CD4-positive, alpha-beta T cell treated with Interleukin-15 for 4 hours (primary cell): ENCODE measurements around the gene ANKRD29.

Source experiments
- DNase-seq: peaks from one replicate; pipeline ENCODE4 v3.0.0-alpha.2; 2020; ENCODE audit warnings: low spot score

Gene ANKRD29

GRCh38 chr18:23684515-23685197 is 21.9 kb upstream of the ANKRD29 start:
- no peak for DNase-seq

- DNase-seq: no peak
These were observed 21.0 kb upstream of the ANKRD29 start for GRCh38 chr18:23683671-23684070.

GRCh38 chr18:23683155-23683554 is 20.4 kb upstream of the ANKRD29 start:
- DNase-seq: no peak

GRCh38 chr18:23682472-23682871 is 19.8 kb upstream of the ANKRD29 start:
- no peak for DNase-seq

- DNase-seq: no peak
These were observed 19.3 kb upstream of the ANKRD29 start for GRCh38 chr18:23682045-23682444.

GRCh38 chr18:23675896-23676295 is 13.2 kb upstream of the ANKRD29 start:
- DNase-seq: no peak

- no peak for DNase-seq
These were observed 12.5 kb upstream of the ANKRD29 start for GRCh38 chr18:23675236-23675635.

- DNase-seq: no peak
These were observed 11.0 kb upstream of the ANKRD29 start for GRCh38 chr18:23673725-23674124.

- DNase-seq: no peak
These were observed 8.9 kb upstream of the ANKRD29 start for GRCh38 chr18:23671564-23671963.

- no peak for DNase-seq
These were observed 7.2 kb upstream of the ANKRD29 start for GRCh38 chr18:23669804-23670405.

GRCh38 chr18:23669202-23669766 is 6.6 kb upstream of the ANKRD29 start:
- no peak for DNase-seq

- DNase-seq: no peak
These were observed 6.0 kb upstream of the ANKRD29 start for GRCh38 chr18:23668731-23669130.

GRCh38 chr18:23667114-23667513 is 4.4 kb upstream of the ANKRD29 start:
- no peak for DNase-seq

GRCh38 chr18:23664674-23665073 is 2.0 kb upstream of the ANKRD29 start:
- DNase-seq: no peak

- no peak for DNase-seq
These were observed 889 bp downstream of the ANKRD29 start for GRCh38 chr18:23661735-23662308.

GRCh38 chr18:23658285-23658684 is 4.4 kb downstream of the ANKRD29 start:
- DNase-seq: no peak

GRCh38 chr18:23652232-23652631 is 10.5 kb downstream of the ANKRD29 start:
- DNase-seq: no peak

- DNase-seq: no peak
These were observed 11.5 kb downstream of the ANKRD29 start for GRCh38 chr18:23650968-23651927.

GRCh38 chr18:23648940-23649607 is 13.6 kb downstream of the ANKRD29 start:
- no peak for DNase-seq

GRCh38 chr18:23648456-23648855 is 14.3 kb downstream of the ANKRD29 start:
- DNase-seq: no peak

- DNase-seq: no peak
These were observed 16.4 kb downstream of the ANKRD29 start for GRCh38 chr18:23646282-23646681.
